ENCODE data around the gene PARP12. TPM values are rescaled to one million over a fixed set of nuclear protein-coding genes. Genes with fewer than 3 reads are reported as not detected.

PARP12 gene
- total and polyA plus RNA-seq, 2 of the 13 experiments (the other 11 are each of a cell fraction or from before 2014, with no cell fraction given): 15.5 to 35.2 TPM

GRCh38 chr7:140014123-140014522 is 48.6 kb downstream of the PARP12 start:
- no peak overlapping the region for H3K4me2 ChIP-seq (ENCODE audit: low read depth, low read length)
- no peak overlapping the region for H3K27ac ChIP-seq (ENCODE audit: extremely low read length, insufficient read depth, low read length)
- H3K4me1 ChIP-seq (ENCODE audit: insufficient read depth, low read length): peaks cover 28% of the 10 kb centered on the region
- TF ChIP-seq NCOR1 (IDR thresholded peaks at IDR 0.05; ENCODE audit: borderline replicate concordance, low read length): no peak
- no peak for TF ChIP-seq PITX1 (CRISPR knock-in tag; IDR thresholded peaks at IDR 0.05)
- TF ChIP-seq CBX1 (IDR thresholded peaks at IDR 0.05; ENCODE audit: low read depth): no peak
- TF ChIP-seq ZFP36L1 (CRISPR knock-in tag; IDR thresholded peaks at IDR 0.05): no peak
- TF ChIP-seq HDAC1 (CRISPR knock-in tag; IDR thresholded peaks at IDR 0.05): no peak
- no peak for TF ChIP-seq THYN1 (CRISPR knock-in tag; IDR thresholded peaks at IDR 0.05; ENCODE audit: borderline replicate concordance, low read depth)
- no peak for TF ChIP-seq KIAA2018 (CRISPR knock-in tag; IDR thresholded peaks at IDR 0.05; ENCODE audit: borderline replicate concordance)
- no peak for TF ChIP-seq CSRNP1 (CRISPR knock-in tag; IDR thresholded peaks at IDR 0.05)
- TF ChIP-seq ARNT (IDR thresholded peaks at IDR 0.05): no peak
- no peaks in the 10 kb centered on the region for H3K9me3 ChIP-seq (ENCODE audit: low read length)
- ChIA-PET POLR2A (no interaction called here), CTCF (ENCODE audit: low intra/inter-chr PET ratio, low total read pairs) (no interaction called here)
- intact Hi-C loops (cut with micrococcal nuclease; ENCODE audit: unreplicated experiment): no loop called here
- FAIRE-seq (no peak), DNase-seq (ENCODE audit: low spot score) (no peak), ATAC-seq (no peak)
- H4K20me1 ChIP-seq (ENCODE audit: insufficient read depth, low read length): no peaks in the 10 kb centered on the region
- BruUV-seq (replicated peaks): no TSS peak
- WGBS (ENCODE audit: low lambda C conversion rate): 57% methylated on average over 10 of the region's 10 CpGs
- H3K4me3 ChIP-seq (replicated peaks in 1 of 3; ENCODE audit: insufficient read depth in 1 of 3, low read depth in 2 of 3, low read length in 3 of 3): no peak overlapping the region
- H3K27me3 ChIP-seq (ENCODE audit: control insufficient read depth in 1 of 2, insufficient read depth in 2 of 2, low read length in 2 of 2): peaks cover 4 to 64% of the 10 kb centered on the region in 2 experiments
- H3K36me3 ChIP-seq (replicated peaks in 1 of 2; ENCODE audit: control insufficient read depth in 1 of 2, insufficient read depth in 2 of 2, low read length in 2 of 2): no peaks in the 10 kb centered on the region
- H2AFZ ChIP-seq (ENCODE audit: low read length): no peak overlapping the region
- in situ Hi-C loops (cut with HindIII; ENCODE audit: extremely low pct_ligation_motif_present, low pct_unique_long_range_greater_than_20kb): no loop called here
- no peaks in the 10 kb centered on the region for H3K79me2 ChIP-seq (ENCODE audit: insufficient read depth, low read length)
- H3K9ac ChIP-seq (ENCODE audit: insufficient read depth, low read depth, low read length): no peak overlapping the region
